ENCODE results near the gene AGO4. TPM values are rescaled to one million over a fixed set of nuclear protein-coding genes. Genes with fewer than 3 reads are reported as not detected.
A peak's percentile ranks its signal among the peaks of the same experiment; 100 is the strongest.

The AGO4 gene
- total RNA-seq, 2 experiments from 2014 or later, result 6.5 to 18.6 TPM

DNA sequence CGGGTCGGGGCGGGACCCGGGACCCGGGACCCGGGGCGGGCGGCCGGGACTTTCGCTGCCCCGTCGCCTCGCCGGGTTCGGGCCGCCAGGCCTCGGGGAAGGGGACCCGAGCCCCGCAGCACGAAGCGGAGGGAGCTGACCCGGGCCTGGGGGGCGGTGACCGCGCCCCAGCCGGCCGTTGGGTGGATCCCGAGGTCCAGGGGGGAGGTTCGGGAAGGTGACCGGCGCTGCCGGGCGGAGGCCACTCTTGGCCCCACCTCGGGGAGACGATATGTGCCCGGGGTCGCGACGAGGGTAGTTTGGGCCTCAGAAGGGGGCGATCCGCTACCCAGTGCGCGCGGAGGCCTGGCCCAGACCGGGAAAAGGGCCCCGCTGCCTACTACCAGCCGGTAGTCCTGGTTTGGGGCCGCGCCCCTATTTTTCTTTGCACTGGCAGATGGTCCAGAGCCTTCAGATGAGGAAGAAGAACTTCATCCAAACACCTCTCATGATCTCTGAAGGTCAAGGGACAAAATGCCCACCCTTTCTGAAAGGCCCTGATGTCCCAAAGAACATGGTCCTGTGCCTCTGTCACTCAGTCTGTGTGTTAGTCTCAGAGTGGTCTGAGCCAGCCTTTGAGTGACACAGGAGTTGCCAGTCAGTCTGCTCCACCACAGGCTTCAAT is 766 bp downstream of the AGO4 start:
- Histone ChIP-seq H3K4me2 (ENCODE audit: low read length) (peak overlapping the region; percentile 98), H3K4me3 (ENCODE audit: low read depth, low read length, poor library complexity, severe bottlenecking) (peak overlapping the region; percentile 87), H4K20me1 (ENCODE audit: insufficient read depth, low read length) (no peaks in the 10 kb centered on the region), H3K36me3 (ENCODE audit: insufficient read depth, low read length) (no peaks in the 10 kb centered on the region), H3K27ac (ENCODE audit: low read depth, low read length, poor library complexity, severe bottlenecking) (no peak overlapping the region), H2AFZ (ENCODE audit: low read length) (peak overlapping the region; percentile 91), H3K9me2 (ENCODE audit: insufficient read depth, low read length) (no peaks in the 10 kb centered on the region), H3K79me2 (ENCODE audit: insufficient read depth, low read depth, low read length) (no peaks in the 10 kb centered on the region), H3K9me3 (ENCODE audit: low read length) (no peaks in the 10 kb centered on the region), H3K4me1 (ENCODE audit: insufficient read depth, low read length, poor library complexity, severe bottlenecking) (peaks cover 21% of the 10 kb centered on the region)
- no TSS peak for BruUV-seq (replicated peaks)
- CTCF ChIA-PET (ENCODE audit: unreplicated experiment), result interaction anchor here (0.9 kb wide), 1 partner anchor 11 kb away, joined by 7 read pairs; no protein-coding TSS in a partner anchor
- POLR2A ChIA-PET, result no interaction called here
- intact Hi-C loops (cut with micrococcal nuclease; ENCODE audit: unreplicated experiment), result no loop called here
- TF ChIP-seq EZH2phosphoT487 (IDR thresholded peaks at IDR 0.05; ENCODE audit: borderline replicate concordance, low read depth, low read length), result no peak
- TF ChIP-seq, protein P1, sequence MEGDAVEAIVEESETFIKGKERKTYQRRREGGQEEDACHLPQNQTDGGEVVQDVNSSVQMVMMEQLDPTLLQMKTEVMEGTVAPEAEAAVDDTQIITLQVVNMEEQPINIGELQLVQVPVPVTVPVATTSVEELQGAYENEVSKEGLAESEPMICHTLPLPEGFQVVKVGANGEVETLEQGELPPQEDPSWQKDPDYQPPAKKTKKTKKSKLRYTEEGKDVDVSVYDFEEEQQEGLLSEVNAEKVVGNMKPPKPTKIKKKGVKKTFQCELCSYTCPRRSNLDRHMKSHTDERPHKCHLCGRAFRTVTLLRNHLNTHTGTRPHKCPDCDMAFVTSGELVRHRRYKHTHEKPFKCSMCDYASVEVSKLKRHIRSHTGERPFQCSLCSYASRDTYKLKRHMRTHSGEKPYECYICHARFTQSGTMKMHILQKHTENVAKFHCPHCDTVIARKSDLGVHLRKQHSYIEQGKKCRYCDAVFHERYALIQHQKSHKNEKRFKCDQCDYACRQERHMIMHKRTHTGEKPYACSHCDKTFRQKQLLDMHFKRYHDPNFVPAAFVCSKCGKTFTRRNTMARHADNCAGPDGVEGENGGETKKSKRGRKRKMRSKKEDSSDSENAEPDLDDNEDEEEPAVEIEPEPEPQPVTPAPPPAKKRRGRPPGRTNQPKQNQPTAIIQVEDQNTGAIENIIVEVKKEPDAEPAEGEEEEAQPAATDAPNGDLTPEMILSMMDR (conservative IDR thresholded peaks at IDR 0.05; ENCODE audit: low read length), result no peak
- peak; percentile 45 for DNase-seq (ENCODE audit: low spot score)

DNA sequence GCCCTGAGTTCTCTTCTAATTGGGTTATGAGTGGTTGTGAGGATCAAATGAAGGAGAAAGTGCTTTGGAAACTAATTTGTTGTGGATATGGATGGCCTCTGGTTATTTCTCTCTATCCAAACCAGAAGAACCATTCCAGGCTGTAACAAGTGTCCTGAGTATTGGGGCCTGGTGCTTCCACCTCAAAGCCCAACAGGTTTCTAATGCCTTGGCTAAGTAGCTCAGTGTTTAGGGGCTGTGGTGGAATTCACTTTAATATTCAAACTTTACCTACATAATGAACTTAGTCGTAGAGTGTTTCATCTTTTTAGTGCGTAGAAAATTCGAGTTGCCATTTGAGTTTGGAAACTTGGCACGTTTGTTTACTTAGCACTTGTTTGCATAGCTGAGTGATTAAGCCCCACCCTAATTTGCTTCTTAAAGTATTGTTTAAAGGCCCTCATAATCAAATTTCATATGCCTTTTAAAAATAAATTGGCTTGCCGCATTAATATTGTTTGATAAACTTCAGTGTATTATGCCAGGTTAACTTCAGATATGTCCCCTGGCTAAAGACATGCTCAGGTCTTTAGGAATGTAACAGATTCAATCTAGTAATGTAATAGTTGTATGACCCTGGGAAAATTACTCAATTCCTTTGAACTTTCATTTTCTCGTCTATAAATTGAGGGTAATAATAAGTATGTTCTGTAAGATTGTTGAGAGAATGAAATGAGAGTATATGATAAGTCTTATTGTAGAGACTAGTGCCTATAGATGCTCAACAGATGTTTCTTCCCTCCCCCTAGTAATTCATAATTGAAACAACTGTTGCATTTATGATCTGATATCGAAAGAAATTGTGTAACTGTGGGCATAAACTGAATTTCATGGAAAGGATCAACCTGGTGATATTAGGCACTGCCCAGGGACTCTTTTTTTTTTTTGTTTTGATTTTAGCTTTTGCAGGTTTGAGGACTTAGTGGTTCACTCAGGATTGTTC is 1.6 kb downstream of the AGO4 start:
- Histone ChIP-seq H2AFZ (ENCODE audit: low read length) (peak overlapping the region; percentile 91), H3K27ac (ENCODE audit: low read depth, low read length, poor library complexity, severe bottlenecking) (no peak overlapping the region), H3K9me3 (ENCODE audit: low read length) (no peaks in the 10 kb centered on the region), H3K79me2 (ENCODE audit: insufficient read depth, low read depth, low read length) (no peaks in the 10 kb centered on the region), H3K4me1 (ENCODE audit: insufficient read depth, low read length, poor library complexity, severe bottlenecking) (peaks cover 18% of the 10 kb centered on the region), H4K20me1 (ENCODE audit: insufficient read depth, low read length) (no peaks in the 10 kb centered on the region), H3K36me3 (ENCODE audit: insufficient read depth, low read length) (no peaks in the 10 kb centered on the region), H3K4me3 (ENCODE audit: low read depth, low read length, poor library complexity, severe bottlenecking) (peak overlapping the region; percentile 87), H3K9me2 (ENCODE audit: insufficient read depth, low read length) (no peaks in the 10 kb centered on the region), H3K4me2 (ENCODE audit: low read length) (peak overlapping the region; percentile 98)
- ChIA-PET POLR2A (interaction anchor here (0.6 kb wide), 1 partner anchor 200 kb away, joined by 7 read pairs; no protein-coding TSS in a partner anchor), CTCF (ENCODE audit: unreplicated experiment) (no interaction called here)
- BruUV-seq (replicated peaks), result TSS peak; percentile 75
- no peak for DNase-seq (ENCODE audit: low spot score)
- no peak for TF ChIP-seq EZH2phosphoT487 (IDR thresholded peaks at IDR 0.05; ENCODE audit: borderline replicate concordance, low read depth, low read length)
- TF ChIP-seq, protein P1 (conservative IDR thresholded peaks at IDR 0.05; ENCODE audit: low read length), result no peak
- intact Hi-C loops (cut with micrococcal nuclease; ENCODE audit: unreplicated experiment), result no loop called here

All from OCI-LY7 (cell line).